IMR-90 (cell line): ENCODE data around the gene RAB43. TPM values are rescaled to one million over a fixed set of nuclear protein-coding genes. Genes with fewer than 3 reads are reported as not detected.

Source experiments
- ATAC-seq: fragments of 200-7000 bp; cut with Tn5 transposase; 2 replicates; pipeline ENCODE4 v1.9.1; 2020; ENCODE audit warnings: low read depth, mild to moderate bottlenecking, moderate library complexity
- BruUV-seq: library from RNA; stranded (reverse); fragments of 400-500 nt; replicated peaks from 2 replicates; lab custom pipeline; 2021; lab: Mats Ljungman, UMichigan
- CTCF ChIA-PET: fragments of 300-600 bp; formaldehyde crosslinking; extraction: SDS; loops from one replicate; lab custom pipeline; 2021; ENCODE audit warnings: antibody characterized with exemption; lab: Yijun Ruan, JAX
- POLR2A ChIA-PET: fragments of 300-600 bp; sonication (Branson Sonifier 250); formaldehyde crosslinking; loops from one replicate; lab custom pipeline; 2022; ENCODE audit warnings: antibody characterized with exemption; ENCODE audit not compliant: unreplicated experiment; lab: Charles Lee
- DNase-seq: peaks from one replicate; pipeline ENCODE4 v3.0.0; 2013
- H2AFZ ChIP-seq: replicated peaks from 2 replicates; pipeline ENCODE3; 2013; ENCODE audit warnings: low read length, mild to moderate bottlenecking; ENCODE audit not compliant: poor library complexity
- H2AK5ac ChIP-seq: 2 replicates; pipeline ENCODE4 v1.6.1; 2013; ENCODE audit warnings: low read depth, low read length, inconsistent platforms
- H2AK9ac ChIP-seq: replicated peaks from 2 replicates; pipeline ENCODE3; 2013; ENCODE audit warnings: mild to moderate bottlenecking, low read depth, low read length, moderate library complexity; ENCODE audit not compliant: poor library complexity
- H2BK120ac ChIP-seq: 2 replicates; pipeline ENCODE4 v1.6.1; 2013; ENCODE audit warnings: low read depth, low read length, inconsistent platforms
- H2BK15ac ChIP-seq: 3 replicates; pipeline ENCODE4 v1.6.1; 2013; ENCODE audit warnings: low read depth, low read length, inconsistent platforms
- H2BK20ac ChIP-seq: 2 replicates; pipeline ENCODE4 v1.6.1; 2013; ENCODE audit warnings: low read depth, mild to moderate bottlenecking, inconsistent platforms, low read length, moderate library complexity
- H2BK5ac ChIP-seq: 2 replicates; pipeline ENCODE4 v1.6.1; 2013; ENCODE audit warnings: mild to moderate bottlenecking, low read depth, low read length, inconsistent platforms; ENCODE audit not compliant: poor library complexity, severe bottlenecking
- H3K14ac ChIP-seq: replicated peaks from 2 replicates; pipeline ENCODE4 v1.6.1; 2013; ENCODE audit warnings: low read depth, low read length, inconsistent platforms
- H3K18ac ChIP-seq: 2 replicates; pipeline ENCODE4 v1.6.1; 2013; ENCODE audit warnings: low read depth, low read length, control low read depth
- H3K23ac ChIP-seq: 2 replicates; pipeline ENCODE4 v1.6.1; 2013; ENCODE audit warnings: low read depth, low read length, inconsistent platforms
- H3K27ac ChIP-seq: 2 replicates; pipeline ENCODE4 v1.5.1; 2013; ENCODE audit warnings: mild to moderate bottlenecking, control low read depth, low read length; ENCODE audit not compliant: insufficient read depth
- H3K27me3 ChIP-seq: 2 replicates; pipeline ENCODE4 v1.6.1; 2013; ENCODE audit warnings: low read length; ENCODE audit not compliant: control insufficient read depth, insufficient read depth
- H3K36me3 ChIP-seq: 2 replicates; pipeline ENCODE4 v1.6.1; 2013; ENCODE audit warnings: low read length, mixed read lengths; ENCODE audit not compliant: control insufficient read depth, insufficient read depth
- H3K4ac ChIP-seq: 2 replicates; pipeline ENCODE4 v1.6.1; 2013; ENCODE audit warnings: low read depth, low read length, inconsistent platforms
- H3K4me1 ChIP-seq: 2 replicates; pipeline ENCODE4 v1.6.1; 2013; ENCODE audit warnings: low read length, mixed read lengths; ENCODE audit not compliant: control insufficient read depth, insufficient read depth
- H3K4me2 ChIP-seq: 2 replicates; pipeline ENCODE4 v1.6.1; 2013; ENCODE audit warnings: low read depth, mild to moderate bottlenecking, control low read depth, low read length, moderate library complexity
- H3K4me3 ChIP-seq: 2 replicates; pipeline ENCODE4 v1.5.1; 2013; ENCODE audit warnings: low read depth, mild to moderate bottlenecking, control low read depth, low read length, moderate library complexity; ENCODE audit not compliant: insufficient read depth
- H3K56ac ChIP-seq: 2 replicates; pipeline ENCODE4 v1.6.1; 2013; ENCODE audit warnings: low read length, inconsistent platforms; ENCODE audit not compliant: insufficient read depth; ENCODE audit errors: extremely low read depth
- H3K79me1 ChIP-seq, 2 experiments: 2 replicates each; pipeline ENCODE4 v1.6.1; 2013; ENCODE audit warnings: low read length in 2 of 2, inconsistent platforms in 1 of 2, low read depth in 1 of 2
- H3K9ac ChIP-seq: 2 replicates; pipeline ENCODE4 v1.6.1; 2013; ENCODE audit warnings: low read depth, low read length, control low read depth
- H3K9me1 ChIP-seq: 2 replicates; pipeline ENCODE4 v1.6.1; 2013; ENCODE audit warnings: low read length, inconsistent platforms; ENCODE audit not compliant: insufficient read depth
- H3K9me3 ChIP-seq: 2 replicates; pipeline ENCODE4 v1.6.1; 2013; ENCODE audit warnings: low read length; ENCODE audit not compliant: control insufficient read depth, insufficient read depth
- H4K20me1 ChIP-seq: 2 replicates; pipeline ENCODE4 v1.6.1; 2013; ENCODE audit warnings: low read length, inconsistent platforms; ENCODE audit not compliant: insufficient read depth
- H4K5ac ChIP-seq: 2 replicates; pipeline ENCODE4 v1.6.1; 2013; ENCODE audit warnings: mild to moderate bottlenecking, low read depth, low read length, control low read depth
- H4K8ac ChIP-seq, 2 experiments: 2 replicates each; pipeline ENCODE4 v1.6.1; 2013; ENCODE audit warnings: low read depth in 2 of 2, low read length in 2 of 2, control low read depth in 1 of 2, inconsistent platforms in 1 of 2
- H4K91ac ChIP-seq: 2 replicates; pipeline ENCODE4 v1.6.1; 2013; ENCODE audit warnings: low read depth, low read length, inconsistent platforms; ENCODE audit not compliant: insufficient read depth
- RCOR1 ChIP-seq: IDR thresholded peaks from 2 replicates; pipeline ENCODE4 v1.6.1; 2012; ENCODE audit warnings: mild to moderate bottlenecking, low read length, improper control_type of control experiment; ENCODE audit not compliant: insufficient replicate concordance
- WGBS, 2 experiments: methylation state at CpG; one replicate each; pipeline versions ENCODE4 v1.1.5 to v1.1.7; 2013; ENCODE audit warnings: missing lambda C conversion rate in 2 of 2; ENCODE audit not compliant: insufficient read length in 1 of 2; ENCODE audit errors: extremely low coverage in 2 of 2; 5-methylcytosine and 5-hydroxymethylcytosine counted together
- dilution Hi-C: fragments of 300-500 bp; cut with HindIII; formaldehyde crosslinking; loops from one replicate; pipeline ENCODE4 v1.14.3; 2018; ENCODE audit warnings: low sequenced_read_pairs; ENCODE audit not compliant: unreplicated experiment
- in situ Hi-C: fragments of 300-500 bp; cut with MboI; formaldehyde crosslinking; loops from 3 replicates; pipeline ENCODE4 v1.14.3; 2019; ENCODE audit warnings: low sequenced_read_pairs, inconsistent platforms, mixed read lengths
- intact Hi-C: fragments of 100-400 bp; cut with micrococcal nuclease; formaldehyde crosslinking; loops from 2 replicates; pipeline ENCODE4 v1.10.0; 2022
- polyA plus RNA-seq, 3 experiments: library from polyadenylated mRNA; depleted of rRNA; stranded (reverse); fragments of >200 nt; gene quantifications; 2 replicates each; pipeline ENCODE4 v1.2.3, GENCODE V29; 2012; ENCODE audit warnings: low replicate concordance in 1 of 3
- total RNA-seq: library from RNA; depleted of rRNA; stranded (reverse); fragments of >200 nt; gene quantifications from 2 replicates; pipeline ENCODE4 v1.2.3, GENCODE V29; 2012
- TF ChIP-seq, protein P1 (sequence below): fragments of 150-350 bp; IDR thresholded peaks from 2 replicates; pipeline ENCODE4 v1.6.1; 2017; ENCODE audit warnings: mild to moderate bottlenecking, antibody characterized with exemption, low read length, low read depth

Gene RAB43
- total and polyA plus RNA-seq, 2 of the 4 experiments (the other 2 are of a cell fraction) = 9.9 to 14.0 TPM

DNA sequence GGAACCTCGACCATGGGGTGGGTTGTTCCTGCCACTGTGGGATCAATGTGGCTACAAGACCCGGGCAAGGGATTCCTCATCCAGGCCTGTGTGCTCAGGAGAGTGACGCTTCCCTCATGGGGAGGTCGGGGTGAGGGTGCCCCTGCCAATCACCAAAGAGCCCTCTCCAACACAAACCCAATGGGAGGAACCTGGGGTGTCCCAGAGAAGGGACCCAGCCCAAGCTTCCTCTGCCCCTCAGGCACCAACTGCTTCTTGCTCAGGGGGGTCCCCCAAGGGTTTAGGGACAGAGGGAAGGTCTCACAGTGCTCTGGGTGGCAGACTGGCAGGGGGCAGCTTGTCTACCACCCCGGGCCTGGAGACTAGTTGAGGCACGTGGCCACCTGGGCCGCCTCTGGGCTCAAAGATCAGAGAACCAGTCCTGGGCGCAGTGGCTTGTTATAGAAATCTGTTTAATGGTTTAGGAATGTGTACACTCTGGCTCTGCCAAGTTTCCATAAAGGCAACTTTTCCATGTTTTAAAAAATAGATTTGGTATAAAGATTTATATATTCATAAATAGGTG, 34.4 kb downstream of the RAB43 start:
- Histone ChIP-seq H4K91ac (no peak overlapping the region), H3K23ac (no peak overlapping the region), H3K4ac (no peak overlapping the region), H4K20me1 (no peaks in the 10 kb centered on the region), H4K5ac (peak overlapping the region; percentile 18; the same call in 1 of the 2 replicates), H4K8ac (peak overlapping the region in 1 of 2 experiments; percentile 33; a peak in 1 of 4 replicates), H3K4me1 (peaks cover 4% of the 10 kb centered on the region), H3K27ac (peak overlapping the region; percentile 20; the same call in 1 of the 2 replicates), H2BK120ac (no peak overlapping the region), H3K9ac (no peak overlapping the region), H3K4me3 (no peak overlapping the region), H2BK15ac (no peak overlapping the region), H3K56ac (no peak overlapping the region), H2BK20ac (no peak overlapping the region), H3K4me2 (peak overlapping the region; percentile 16; the same call in 1 of the 2 replicates), H3K27me3 (no peaks in the 10 kb centered on the region), H2AK9ac (peak overlapping the region; percentile 67), H2AK5ac (no peak overlapping the region), H2BK5ac (peak overlapping the region; percentile 29), H3K9me1 (no peaks in the 10 kb centered on the region), H3K18ac (0 out of 2 replicates have a peak overlapping the region, but pooled peaks have one; percentile 15), H3K14ac (no peak overlapping the region), H3K79me1 (no peaks in the 10 kb centered on the region), H3K9me3 (no peaks in the 10 kb centered on the region), H2AFZ (peak overlapping the region; percentile 67), H3K36me3 (peaks cover 3% of the 10 kb centered on the region)
- TF ChIP-seq, protein P1, sequence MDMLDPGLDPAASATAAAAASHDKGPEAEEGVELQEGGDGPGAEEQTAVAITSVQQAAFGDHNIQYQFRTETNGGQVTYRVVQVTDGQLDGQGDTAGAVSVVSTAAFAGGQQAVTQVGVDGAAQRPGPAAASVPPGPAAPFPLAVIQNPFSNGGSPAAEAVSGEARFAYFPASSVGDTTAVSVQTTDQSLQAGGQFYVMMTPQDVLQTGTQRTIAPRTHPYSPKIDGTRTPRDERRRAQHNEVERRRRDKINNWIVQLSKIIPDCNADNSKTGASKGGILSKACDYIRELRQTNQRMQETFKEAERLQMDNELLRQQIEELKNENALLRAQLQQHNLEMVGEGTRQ = peak; percentile 56; the same call in 1 of the 2 replicates
- TF ChIP-seq RCOR1 = no peak
- in situ Hi-C loops (no loop called here), dilution Hi-C loops (no loop called here), intact Hi-C loops (no loop called here)
- CTCF ChIA-PET = no interaction called here
- no TSS peak for BruUV-seq
- ATAC-seq (peak; percentile 57), DNase-seq (peak; percentile 23)
- POLR2A ChIA-PET = no interaction called here
- no CpG with 5 or more reads among the region's 8 CpGs for WGBS, 2 experiments
